Cortex of kidney (tissue), 1 donor: ENCODE measurements around the gene CCDC141.
"Not testable (repeated sequence)": the region's sequence is repeated elsewhere in the genome, so short reads cannot be mapped to it uniquely, and the experiment has no call there.

Source experiments
- DNase-seq: peaks from one replicate; lab custom pipeline; 2025; lab: John Stamatoyannopoulos, UW

The CCDC141 gene, protein sequence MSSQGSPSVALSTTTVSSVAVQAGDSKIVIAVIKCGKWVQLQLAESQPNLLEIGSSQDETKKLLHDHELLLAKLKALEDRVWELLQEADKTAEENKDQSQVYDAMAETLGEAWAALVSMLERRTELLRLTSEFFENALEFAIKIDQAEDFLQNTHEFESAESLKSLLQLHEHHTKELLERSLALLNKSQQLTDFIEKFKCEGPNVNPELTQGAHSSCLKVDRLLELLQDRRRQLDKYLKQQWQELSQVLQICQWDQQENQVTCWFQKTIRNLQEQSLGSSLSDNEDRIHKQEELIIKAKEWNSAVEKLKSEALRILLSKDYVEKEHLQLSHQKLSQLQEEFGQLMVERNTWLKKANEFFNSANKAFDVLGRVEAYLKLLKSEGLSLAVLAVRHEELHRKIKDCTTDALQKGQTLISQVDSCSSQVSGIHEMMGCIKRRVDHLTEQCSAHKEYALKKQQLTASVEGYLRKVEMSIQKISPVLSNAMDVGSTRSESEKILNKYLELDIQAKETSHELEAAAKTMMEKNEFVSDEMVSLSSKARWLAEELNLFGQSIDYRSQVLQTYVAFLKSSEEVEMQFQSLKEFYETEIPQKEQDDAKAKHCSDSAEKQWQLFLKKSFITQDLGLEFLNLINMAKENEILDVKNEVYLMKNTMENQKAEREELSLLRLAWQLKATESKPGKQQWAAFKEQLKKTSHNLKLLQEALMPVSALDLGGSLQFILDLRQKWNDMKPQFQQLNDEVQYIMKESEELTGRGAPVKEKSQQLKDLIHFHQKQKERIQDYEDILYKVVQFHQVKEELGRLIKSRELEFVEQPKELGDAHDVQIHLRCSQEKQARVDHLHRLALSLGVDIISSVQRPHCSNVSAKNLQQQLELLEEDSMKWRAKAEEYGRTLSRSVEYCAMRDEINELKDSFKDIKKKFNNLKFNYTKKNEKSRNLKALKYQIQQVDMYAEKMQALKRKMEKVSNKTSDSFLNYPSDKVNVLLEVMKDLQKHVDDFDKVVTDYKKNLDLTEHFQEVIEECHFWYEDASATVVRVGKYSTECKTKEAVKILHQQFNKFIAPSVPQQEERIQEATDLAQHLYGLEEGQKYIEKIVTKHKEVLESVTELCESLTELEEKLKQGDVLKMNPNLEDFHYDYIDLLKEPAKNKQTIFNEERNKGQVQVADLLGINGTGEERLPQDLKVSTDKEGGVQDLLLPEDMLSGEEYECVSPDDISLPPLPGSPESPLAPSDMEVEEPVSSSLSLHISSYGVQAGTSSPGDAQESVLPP (N-terminal part only)

GRCh38 chr2:179049546-179050311, at the start of gene CCDC141:
CCDC141 (minus strand) TSS chr2:179050137; CDS start chr2:179049941, 196 bp downstream.
- DNase-seq: no peak

DNA sequence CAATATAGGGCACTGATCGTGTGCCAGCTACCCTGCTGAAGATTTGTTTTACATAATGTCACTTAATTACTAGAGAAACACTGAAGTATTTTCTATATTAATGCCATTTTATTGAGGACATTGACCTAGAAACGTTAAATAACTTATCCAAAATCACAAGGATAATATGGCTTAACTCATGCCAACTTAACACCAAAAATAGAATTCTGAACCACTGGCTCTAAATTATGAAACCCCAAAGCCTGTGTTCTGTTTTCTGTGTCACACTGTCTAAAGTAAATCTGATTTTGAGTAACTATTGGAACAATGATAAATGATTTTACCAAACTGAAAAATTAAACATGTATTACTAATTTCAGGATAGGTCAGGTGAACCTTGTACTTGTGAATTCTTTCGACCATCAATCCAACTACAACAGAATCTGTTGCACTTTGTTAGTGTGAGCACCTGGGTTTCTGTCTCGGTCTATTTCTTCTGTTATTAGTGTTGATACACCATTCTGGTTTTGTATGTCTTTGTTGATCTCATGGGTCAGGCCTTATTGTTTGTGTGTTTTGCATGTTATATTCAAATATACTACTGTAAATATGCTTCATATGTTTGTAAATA, 48.2 kb upstream of the CCDC141 start:
- no peak for DNase-seq

DNA sequence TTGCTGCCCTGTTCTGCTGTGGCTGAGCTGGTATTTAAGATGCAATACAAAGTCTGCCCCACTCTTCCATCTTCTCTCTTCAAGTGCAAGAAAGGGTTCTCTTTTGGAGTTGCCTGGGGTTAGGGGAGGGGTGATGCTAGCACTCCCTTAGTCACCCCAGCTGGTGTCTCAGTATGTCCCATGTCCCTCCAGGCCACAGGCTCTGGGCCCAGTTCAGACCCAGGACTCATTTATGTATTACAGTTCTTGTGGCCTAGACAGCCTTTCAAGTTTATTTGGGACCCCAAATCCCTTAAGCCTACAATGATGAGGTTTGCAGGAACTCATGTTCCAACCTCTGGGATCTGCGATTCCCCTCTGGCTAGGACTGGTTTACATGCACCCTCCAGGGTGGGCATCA, 47.2 kb upstream of the CCDC141 start:
- no peak for DNase-seq

DNA sequence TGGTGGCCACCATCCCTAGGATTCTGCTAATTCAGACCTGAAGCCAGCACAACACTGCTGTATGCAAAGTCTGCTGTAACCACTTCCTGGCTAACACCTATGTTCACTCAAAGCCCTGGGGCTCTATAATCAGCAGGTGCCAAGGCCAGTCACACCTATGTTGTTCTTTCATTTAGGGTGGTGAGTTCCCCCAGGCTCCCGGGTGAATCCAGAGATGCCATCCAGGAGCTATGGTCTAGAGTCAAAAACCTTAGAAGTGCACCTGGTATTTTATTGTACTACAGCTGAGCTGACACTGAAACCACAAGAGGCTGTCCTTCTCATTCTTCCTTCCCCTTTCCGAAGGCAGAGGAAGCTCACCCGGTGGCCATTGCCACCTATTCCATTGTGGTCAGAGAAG, 46.2 kb upstream of the CCDC141 start:
- no peak for DNase-seq

- not testable (repeated sequence) for DNase-seq
Observed at GRCh38 chr2:179092912-179093311, 43.0 kb upstream of the CCDC141 start.

DNA sequence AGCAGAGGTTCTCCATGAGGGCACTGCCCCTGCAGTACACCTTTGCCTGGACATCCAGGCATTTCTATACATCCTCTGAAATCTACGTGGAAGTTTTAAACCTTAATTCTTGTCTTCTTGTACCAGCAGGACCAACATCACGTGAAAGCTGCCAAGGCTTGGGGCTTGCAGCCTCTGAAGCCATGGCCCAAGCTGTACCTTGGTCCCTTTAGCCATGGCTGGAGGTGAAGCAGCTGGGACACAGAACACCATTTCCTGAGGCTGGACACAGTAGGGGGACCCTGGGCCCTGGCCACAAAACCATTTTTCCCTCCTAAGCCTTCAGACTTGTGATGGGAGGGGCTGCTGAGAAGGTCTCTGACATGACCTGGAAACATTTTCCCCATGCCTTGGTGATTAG, 32.8 kb upstream of the CCDC141 start:
- no peak for DNase-seq

GRCh38 chr2:179081954-179082353, 32.0 kb upstream of the CCDC141 start:
- no peak for DNase-seq

DNA sequence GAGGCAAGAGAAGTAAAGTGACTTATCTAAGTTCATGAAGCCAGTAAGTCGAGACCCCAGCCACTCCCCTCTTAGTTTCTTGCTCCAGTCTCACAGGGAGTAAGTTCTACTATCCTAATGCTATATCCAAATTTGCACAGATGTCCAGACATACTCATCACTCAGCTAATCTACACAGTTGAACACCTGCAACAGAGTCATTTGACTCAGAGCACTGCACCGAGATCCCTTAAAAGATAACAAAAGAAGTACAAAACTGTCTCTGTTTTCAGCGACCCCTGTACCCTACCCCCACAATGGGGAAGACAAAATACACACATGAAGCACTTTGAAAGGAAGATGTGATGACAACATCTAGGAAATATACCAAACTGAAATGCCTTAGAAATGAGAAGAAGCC, 22.6 kb upstream of the CCDC141 start:
- no peak for DNase-seq

DNA sequence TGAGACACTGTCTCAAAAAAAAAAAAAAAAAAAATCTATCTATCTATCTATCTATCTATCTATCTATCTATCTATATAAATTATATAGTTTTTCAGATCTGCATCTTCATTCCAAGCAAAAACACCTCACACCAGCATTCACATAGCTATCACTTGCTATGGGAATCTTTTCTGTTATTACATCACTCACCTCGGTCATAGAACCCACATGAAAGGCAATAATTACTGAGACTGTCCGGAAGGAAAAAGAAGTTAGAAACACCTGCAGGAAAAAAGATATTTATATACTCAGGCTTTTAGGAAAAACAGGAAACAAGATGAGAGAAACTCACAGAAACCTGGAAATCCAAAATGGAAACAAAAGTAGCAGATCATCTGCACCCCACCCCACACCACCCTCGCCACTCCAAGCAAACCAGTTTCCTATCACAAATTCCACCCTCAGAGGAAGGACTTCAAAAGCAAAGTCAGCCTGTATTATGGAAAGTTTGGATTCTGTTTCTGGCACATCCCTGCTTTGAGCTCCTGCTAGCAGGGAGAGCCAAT, 21.9 kb upstream of the CCDC141 start:
- DNase-seq: no peak

- DNase-seq: no peak
Observed at GRCh38 chr2:179070895-179071294, 21.0 kb upstream of the CCDC141 start.

DNA sequence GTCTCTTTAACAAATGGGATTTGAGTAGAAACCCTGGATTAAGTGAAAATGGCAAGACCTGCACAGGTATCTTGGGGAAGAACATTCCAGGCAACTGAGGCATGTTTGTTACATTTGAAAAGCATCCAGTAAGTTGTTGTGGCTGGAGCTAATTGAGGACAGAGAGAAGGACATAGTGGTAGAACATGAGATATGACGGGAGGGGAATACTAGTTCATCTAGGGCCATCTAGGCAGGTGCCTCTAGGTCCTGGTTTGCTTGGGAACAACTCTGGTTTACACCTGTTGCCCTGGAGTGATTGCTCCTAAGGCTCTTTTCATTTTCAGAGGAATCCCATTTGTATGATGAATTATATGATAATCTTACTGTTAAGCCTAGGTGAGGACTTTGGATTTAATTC, 19.7 kb upstream of the CCDC141 start:
- DNase-seq: no peak

GRCh38 chr2:179068991-179069643, 19.2 kb upstream of the CCDC141 start:
- DNase-seq: no peak

DNA sequence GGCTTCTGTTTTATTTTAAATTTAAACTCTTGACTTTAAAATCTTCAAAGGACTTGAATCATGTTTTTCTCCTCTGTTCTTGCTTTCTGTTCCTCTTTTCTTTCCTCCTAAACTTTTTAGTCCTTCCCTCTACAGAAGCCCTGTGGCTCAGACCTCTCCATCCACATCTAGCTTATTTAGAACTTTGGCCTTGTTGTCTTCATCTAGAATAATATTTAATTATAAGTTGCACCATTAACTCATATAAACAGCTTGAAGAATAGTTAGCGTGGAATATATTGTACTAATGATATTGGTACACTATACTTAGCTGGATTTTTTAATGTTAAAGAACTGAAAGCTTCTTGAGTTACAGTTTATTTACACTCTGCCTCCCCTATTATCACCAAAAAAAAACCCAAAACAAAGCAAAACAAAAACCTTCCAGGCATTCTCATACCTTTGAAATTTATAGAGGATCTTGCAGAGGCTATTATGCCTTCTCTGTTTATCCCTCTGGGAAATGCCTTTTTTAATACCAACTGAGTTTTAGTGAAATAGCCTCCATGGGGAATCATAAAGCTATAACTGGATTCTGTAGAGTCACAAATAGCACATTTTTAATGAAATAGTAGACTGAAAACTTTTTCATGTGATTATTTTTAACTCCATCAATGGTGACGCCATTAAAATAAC, 9.2 kb upstream of the CCDC141 start:
- no peak for DNase-seq

GRCh38 chr2:179057737-179058136, 7.8 kb upstream of the CCDC141 start:
- no peak for DNase-seq

GRCh38 chr2:179053568-179053967, 3.6 kb upstream of the CCDC141 start:
- DNase-seq: not testable (repeated sequence)

DNA sequence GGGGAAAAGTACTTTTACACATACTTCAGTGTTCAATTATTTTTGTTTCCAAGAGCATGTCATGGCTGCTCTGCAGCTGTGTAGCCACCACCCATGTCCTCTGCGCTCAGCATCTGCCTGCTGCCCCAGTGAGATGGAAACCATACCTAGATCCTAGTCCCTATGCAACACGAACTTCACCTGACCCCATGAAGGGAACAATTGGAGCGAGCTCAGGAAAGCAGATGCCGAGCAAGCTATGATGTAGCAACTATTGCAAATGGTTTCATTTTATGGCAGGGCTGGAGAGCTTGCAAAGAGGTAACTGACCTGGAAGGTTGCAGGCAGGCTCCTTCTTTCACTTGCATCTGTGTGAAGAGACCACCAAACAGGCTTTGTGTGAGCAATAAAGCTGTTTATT, 1.3 kb upstream of the CCDC141 start:
- no peak for DNase-seq

DNA sequence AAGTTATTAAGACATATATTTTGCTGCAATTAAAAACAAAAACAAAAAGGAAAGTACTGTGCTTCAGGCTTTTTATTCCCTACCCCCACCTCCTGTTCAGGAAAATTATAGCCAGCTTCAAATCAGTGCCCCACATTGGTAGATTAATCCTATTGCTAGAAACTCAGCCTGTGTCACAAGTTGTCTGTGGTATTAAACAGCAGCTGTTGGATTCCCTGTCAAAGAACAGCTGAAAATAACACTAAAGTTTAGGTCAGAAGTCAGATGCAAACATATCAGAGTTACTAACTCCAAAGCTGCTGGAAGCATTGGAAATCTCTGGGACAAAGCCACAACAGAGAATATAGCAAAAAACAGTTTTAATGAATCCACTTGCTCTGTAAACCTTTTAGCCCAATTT, 818 bp upstream of the CCDC141 start:
- DNase-seq: no peak

DNA sequence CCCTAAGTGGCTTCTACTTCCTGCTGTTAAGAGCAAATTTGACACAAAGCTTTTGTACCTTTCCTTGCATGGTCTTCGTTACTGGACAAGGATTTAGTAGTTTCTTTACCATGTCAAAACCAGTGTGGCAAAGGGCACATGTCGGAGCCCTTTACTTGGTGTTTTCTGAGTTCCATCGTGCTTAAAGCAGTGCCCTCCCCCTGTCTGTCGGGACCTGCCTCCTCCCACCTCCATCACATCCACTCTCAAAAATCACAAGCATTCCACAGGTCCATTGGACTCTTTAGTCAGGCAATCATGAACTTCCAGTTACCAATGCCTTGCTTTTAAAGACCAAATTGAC, 763 bp downstream of the CCDC141 start:
- no peak for DNase-seq

DNA sequence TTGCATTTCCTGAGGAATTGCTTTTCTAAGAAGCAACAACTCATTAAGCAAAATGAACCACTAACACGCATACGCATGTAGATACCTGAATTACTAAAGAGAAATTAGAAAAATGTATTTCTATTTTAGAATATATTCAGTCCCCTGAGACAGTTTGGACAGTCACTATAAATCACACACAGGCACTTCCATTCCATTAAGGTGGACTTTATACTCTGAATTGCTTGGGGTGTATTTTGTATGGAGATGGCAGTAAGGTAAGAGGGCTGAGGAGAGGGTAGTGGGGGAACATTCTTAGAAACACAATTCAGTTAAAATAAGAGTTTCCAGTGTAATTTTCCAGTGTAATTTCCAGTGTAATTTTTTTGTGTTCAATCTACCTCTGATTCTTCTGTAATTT, 1.8 kb downstream of the CCDC141 start:
- no peak for DNase-seq

- not testable (repeated sequence) for DNase-seq
Observed at GRCh38 chr2:179045602-179046001, 4.3 kb downstream of the CCDC141 start.
